Transverse colon (tissue), 4 donors: ENCODE results near the gene MOV10L1.

Experiments
- CTCF ChIP-seq, 5 experiments: fragments of 200-600 bp in 3 of 5; fragments of 450-650 bp in 2 of 5; sonication (generic) in 3 of 5; IDR thresholded peaks; 1 replicate in 2 of 5; 2 replicates in 3 of 5; pipeline ENCODE4 v1.5.1; 2016 to 2017; ENCODE audit warnings: antibody characterized with exemption in 5 of 5, inconsistent platforms in 3 of 5, mild to moderate bottlenecking in 2 of 5, moderate library complexity in 1 of 5
- EP300 ChIP-seq: sonication (generic); formaldehyde crosslinking; IDR thresholded peaks from one replicate; pipeline ENCODE4 v1.6.1; 2017; ENCODE audit warnings: antibody characterized with exemption, low read depth
- POLR2A ChIP-seq: fragments of 450-650 bp; IDR thresholded peaks from one replicate; pipeline ENCODE4 v1.6.1; 2016; ENCODE audit warnings: antibody characterized with exemption, mild to moderate bottlenecking, moderate library complexity
- POLR2AphosphoS5 ChIP-seq, 3 donors: sonication (generic); formaldehyde crosslinking; IDR thresholded peaks; one replicate each; pipeline ENCODE4 v1.6.1; 2016; ENCODE audit warnings: antibody characterized with exemption in 3 of 3

DNA sequence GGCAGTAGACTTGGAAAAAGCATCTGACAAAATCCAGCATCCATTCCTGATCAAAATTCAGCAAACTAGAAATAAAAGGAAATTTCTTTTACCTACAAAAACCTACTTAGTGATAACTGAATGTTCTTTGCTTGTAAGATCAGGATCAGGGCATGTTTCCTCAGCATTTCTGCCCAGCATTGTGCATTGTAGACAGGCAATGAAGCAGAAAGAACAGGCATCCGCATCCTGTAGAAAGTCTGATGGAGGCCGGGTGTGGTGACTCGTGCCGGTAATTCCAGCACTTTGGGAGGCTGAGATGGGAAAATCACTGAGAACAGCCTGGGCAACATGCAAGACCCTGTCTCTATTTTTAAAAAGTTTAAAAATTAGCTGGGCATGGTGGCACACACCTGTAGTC is 48.2 kb downstream of the MOV10L1 start:
- TF ChIP-seq POLR2AphosphoS5 (IDR thresholded peaks at IDR 0.05) (no peak), POLR2A (no peak), CTCF (IDR thresholded peaks at IDR 0.05) (no peak), EP300 (no peak)
